HCT116 (cell line): ENCODE results near the gene FFAR1. TPM values are rescaled to one million over a fixed set of nuclear protein-coding genes. Genes with fewer than 3 reads are reported as not detected.
"Not testable (repeated sequence)": the region's sequence is repeated elsewhere in the genome, so short reads cannot be mapped to it uniquely, and the experiment has no call there.

Experiments
- ATAC-seq: fragments of 200-7000 bp; cut with Tn5 transposase; 2 replicates; pipeline ENCODE4 v1.9.1; 2020; ENCODE audit warnings: mild to moderate bottlenecking, moderate library complexity
- BruUV-seq: library from RNA; stranded (reverse); fragments of 400-500 nt; replicated peaks from 2 replicates; lab custom pipeline; 2021; lab: Mats Ljungman, UMichigan
- CTCF ChIA-PET: fragments of 300-600 bp; sonication (Branson Sonifier 250); formaldehyde crosslinking; loops from one replicate; lab custom pipeline; 2021; ENCODE audit warnings: antibody characterized with exemption; lab: Charles Lee
- POLR2A ChIA-PET: fragments of 300-600, 350-600 bp; sonication (Branson Sonifier 250); formaldehyde crosslinking; loops from one replicate; lab custom pipeline; 2021; ENCODE audit warnings: antibody characterized with exemption; lab: Charles Lee
- RAD21 ChIA-PET, 2 experiments: fragments of 300-600 bp; sonication (Branson Sonifier 250); formaldehyde crosslinking; loops; one replicate each; lab custom pipeline; 2023; ENCODE audit warnings: low total read pairs in 2 of 2; ENCODE audit not compliant: uncharacterized antibody in 2 of 2, unreplicated experiment in 2 of 2, low non-redundant PET in 1 of 2; lab: Charles Lee
- DNase-seq: peaks from one replicate; pipeline ENCODE4 v3.0.0-alpha.2; 2010; ENCODE audit warnings: low read depth, low spot score
- H2AFZ ChIP-seq: fragments of 200-600 bp; shearing (Covaris generic), sonication (generic); 2 replicates; pipeline ENCODE4 v1.6.1; 2017; ENCODE audit warnings: low read depth, mixed run types, mixed read lengths, antibody characterized with exemption, low read length; ENCODE audit not compliant: poor library complexity, severe bottlenecking
- H3K27ac ChIP-seq: 2 replicates; pipeline ENCODE4 v1.5.1; 2012; ENCODE audit warnings: low read depth, low read length
- H3K27me3 ChIP-seq: fragments of 200-600 bp; sonication (generic); 2 replicates; pipeline ENCODE4 v1.6.1; 2016; ENCODE audit warnings: mixed run types, low read length, mixed read lengths; ENCODE audit not compliant: insufficient read depth
- H3K36me3 ChIP-seq, 2 experiments: fragments of 200-500 bp in 1 of 2; fragments of 200-600 bp in 1 of 2; sonication (Bioruptor generic) in 1 of 2; sonication (generic) in 1 of 2; 2 replicates each; pipeline versions ENCODE4 v1.5.1 to v1.6.1; 2014 to 2016; ENCODE audit warnings: low read length in 2 of 2, inconsistent platforms in 1 of 2, mixed read lengths in 1 of 2, mixed run types in 1 of 2; ENCODE audit not compliant: insufficient read depth in 2 of 2, control insufficient read depth in 1 of 2
- H3K4me1 ChIP-seq, 2 experiments: fragments of 200-600 bp in 1 of 2; sonication (generic) in 1 of 2; 2 replicates each; pipeline versions ENCODE4 v1.5.1 to v1.6.1; 2012 to 2017; ENCODE audit warnings: low read length in 2 of 2, inconsistent platforms in 1 of 2, mild to moderate bottlenecking in 1 of 2, mixed read lengths in 1 of 2, mixed run types in 1 of 2, moderate library complexity in 1 of 2; ENCODE audit not compliant: insufficient read depth in 2 of 2, control insufficient read depth in 1 of 2
- H3K4me2 ChIP-seq: fragments of 200-600 bp; sonication (generic); 2 replicates; pipeline ENCODE4 v1.6.1; 2017; ENCODE audit warnings: mixed run types, low read length, mixed read lengths
- H3K4me3 ChIP-seq, 2 experiments: fragments of 200-600 bp in 1 of 2; sonication (generic) in 1 of 2; replicated peaks in 1 of 2; 2 replicates each; pipeline ENCODE4 v1.5.1; 2011 to 2016; ENCODE audit warnings: low read length in 2 of 2, control low read depth in 1 of 2, low read depth in 1 of 2, mild to moderate bottlenecking in 1 of 2, mixed read lengths in 1 of 2, mixed run types in 1 of 2
- H3K79me2 ChIP-seq: fragments of 200-600 bp; sonication (generic); 2 replicates; pipeline ENCODE4 v1.6.1; 2017; ENCODE audit warnings: mild to moderate bottlenecking, mixed run types, low read length, moderate library complexity, mixed read lengths; ENCODE audit not compliant: insufficient read depth
- H3K9ac ChIP-seq: fragments of 200-600 bp; sonication (generic); 2 replicates; pipeline ENCODE4 v1.6.1; 2016; ENCODE audit warnings: low read length, mixed read lengths
- H3K9me2 ChIP-seq: fragments of 200-600 bp; sonication (generic), shearing (Covaris generic); 2 replicates; pipeline ENCODE4 v1.6.1; 2017; ENCODE audit warnings: mixed run types, mild to moderate bottlenecking, moderate library complexity; ENCODE audit not compliant: insufficient read depth
- H3K9me3 ChIP-seq, 2 experiments: fragments of 200-500 bp in 1 of 2; fragments of 200-600 bp in 1 of 2; sonication (Bioruptor generic) in 1 of 2; sonication (generic) in 1 of 2; 2 replicates each; pipeline ENCODE4 v1.6.1; 2014 to 2017; ENCODE audit warnings: low read length in 2 of 2, mixed read lengths in 2 of 2, inconsistent platforms in 1 of 2, low read depth in 1 of 2, mild to moderate bottlenecking in 1 of 2, mixed run types in 1 of 2, moderate library complexity in 1 of 2; ENCODE audit not compliant: control insufficient read depth in 1 of 2, insufficient read depth in 1 of 2
- H4K20me1 ChIP-seq: fragments of 200-600 bp; sonication (generic), shearing (Covaris generic); 2 replicates; pipeline ENCODE4 v1.6.1; 2017; ENCODE audit warnings: mixed run types, mild to moderate bottlenecking, moderate library complexity; ENCODE audit not compliant: insufficient read depth
- ELF1 ChIP-seq: IDR thresholded peaks from 2 replicates; pipeline ENCODE4 v1.6.1; 2012; ENCODE audit warnings: low read depth, borderline replicate concordance
- EZH2 ChIP-seq: fragments of 200-600 bp; sonication (generic); IDR thresholded peaks from 2 replicates; pipeline ENCODE4 v1.6.1; 2017; ENCODE audit warnings: antibody characterized with exemption, mixed run types
- EZH2phosphoT487 ChIP-seq: fragments of 200-600 bp; IDR thresholded peaks from 2 replicates; pipeline ENCODE4 v1.6.1; 2018; ENCODE audit warnings: antibody characterized with exemption, borderline replicate concordance
- POLR2A ChIP-seq: IDR thresholded peaks from 2 replicates; pipeline ENCODE4 v1.7.0; 2011; ENCODE audit warnings: borderline replicate concordance; ENCODE audit not compliant: insufficient read depth, insufficient read length; ENCODE audit errors: extremely low read depth
- RAD21 ChIP-seq: IDR thresholded peaks from 2 replicates; pipeline ENCODE4 v1.6.1; 2012; ENCODE audit warnings: low read depth, mild to moderate bottlenecking
- SRF ChIP-seq: IDR thresholded peaks from 2 replicates; pipeline ENCODE4 v1.6.1; 2012; ENCODE audit warnings: low read depth
- TCF7L2 ChIP-seq: IDR thresholded peaks from 2 replicates; pipeline ENCODE4 v1.7.0; 2011; ENCODE audit warnings: borderline replicate concordance, inconsistent platforms; ENCODE audit not compliant: insufficient read depth, insufficient read length; ENCODE audit errors: extremely low read depth
- YY1 ChIP-seq: IDR thresholded peaks from 2 replicates; pipeline ENCODE4 v1.6.1; 2011; ENCODE audit warnings: low read length, low read depth, moderate library complexity, mild to moderate bottlenecking; ENCODE audit not compliant: insufficient replicate concordance; ENCODE audit errors: extremely low read depth
- intact Hi-C: fragments of 100-400 bp; cut with micrococcal nuclease; formaldehyde crosslinking; loops from 2 replicates; pipeline ENCODE4 v1.10.0; 2022
- total RNA-seq: library from RNA; stranded (reverse); gene quantifications from one replicate; pipeline ENCODE4 v1.2.1, GENCODE V29; 2021; ENCODE audit not compliant: unreplicated experiment

Gene FFAR1
- total RNA-seq, 1 experiment from 2014 or later: not detected

DNA sequence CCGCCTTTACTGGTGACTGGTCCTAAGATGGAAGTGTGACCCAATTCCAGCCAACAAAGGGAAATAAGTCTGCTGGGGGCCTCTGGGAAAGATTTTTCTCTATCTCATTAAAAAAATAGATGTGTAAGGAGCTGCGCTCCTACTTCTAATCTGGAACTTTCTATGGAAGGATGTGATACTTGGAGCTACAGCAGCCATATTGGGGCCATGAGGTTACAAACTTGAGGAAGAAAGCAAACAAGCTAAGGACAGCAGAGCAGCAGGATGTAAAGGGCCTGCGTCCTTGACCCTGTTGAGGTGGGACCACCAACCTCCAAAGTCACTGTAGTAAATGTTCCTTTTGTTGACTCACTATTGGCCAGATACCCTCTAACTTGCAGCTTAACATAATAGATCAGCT lies 30.7 kb downstream of the FFAR1 start:
- DNase-seq: no peak
- no TSS peak for BruUV-seq
- Histone ChIP-seq H2AFZ (no peak overlapping the region), H3K79me2 (no peaks in the 10 kb centered on the region), H3K4me1 (peaks cover 0 to 11% of the 10 kb centered on the region in 2 experiments; a peak in 2 of 4 replicates), H3K4me3 (no peak overlapping the region), H3K27me3 (peaks cover 3% of the 10 kb centered on the region), H3K4me2 (no peak overlapping the region), H4K20me1 (no peaks in the 10 kb centered on the region), H3K9ac (no peak overlapping the region), H3K27ac (no peak overlapping the region), H3K36me3 (no peaks in the 10 kb centered on the region), H3K9me3 (no peaks in the 10 kb centered on the region; a peak in 1 of 4 replicates), H3K9me2 (no peaks in the 10 kb centered on the region)
- ChIA-PET POLR2A (no interaction called here), RAD21 (no interaction called here), CTCF (interaction anchor here (1.6 kb wide), 1 partner anchor 26 kb away, joined by 4 read pairs; no protein-coding TSS in a partner anchor)
- TF ChIP-seq YY1: no peak
- no peak for TF ChIP-seq ELF1
- TF ChIP-seq RAD21: no peak
- no peak for TF ChIP-seq SRF
- no peak for TF ChIP-seq EZH2
- TF ChIP-seq POLR2A: no peak
- no peak for TF ChIP-seq TCF7L2
- no peak for TF ChIP-seq EZH2phosphoT487
- no peak for ATAC-seq
- intact Hi-C loops: no loop called here

DNA sequence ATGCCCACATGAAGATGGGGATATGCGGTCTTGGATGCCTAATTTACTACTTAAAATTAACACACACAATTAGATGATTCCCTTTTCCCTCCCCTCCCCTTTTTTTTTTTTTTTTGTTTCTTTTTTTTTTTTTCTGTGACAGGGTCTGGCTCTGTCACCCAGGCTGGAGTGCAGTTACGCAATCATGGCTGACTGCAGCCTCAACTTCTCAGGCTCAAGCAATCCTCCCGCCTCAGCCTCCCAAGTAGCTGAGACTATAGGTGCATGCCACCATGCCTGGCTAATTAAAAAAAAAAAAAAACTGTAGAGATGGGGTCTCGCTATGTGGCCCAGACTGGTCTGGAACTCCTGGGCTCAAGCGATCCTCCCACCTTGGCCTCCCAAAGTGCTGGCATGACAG lies 31.8 kb downstream of the FFAR1 start:
- H3K4me1 ChIP-seq, intact Hi-C loops, H3K27ac ChIP-seq, H3K36me3 ChIP-seq, RAD21 ChIA-PET, H3K9ac ChIP-seq, H3K79me2 ChIP-seq, H3K9me2 ChIP-seq, H2AFZ ChIP-seq, H3K4me2 ChIP-seq, ATAC-seq, BruUV-seq, CTCF ChIA-PET, H4K20me1 ChIP-seq, H3K9me3 ChIP-seq, DNase-seq, H3K4me3 ChIP-seq, H3K27me3 ChIP-seq, POLR2A ChIA-PET: not testable (repeated sequence)
